Breast epithelium (tissue), 4 donors: ENCODE measurements around the gene WWC1. TPM values are rescaled to one million over a fixed set of nuclear protein-coding genes. Genes with fewer than 3 reads are reported as not detected.

Experiments
- DNase-seq, 2 donors: peaks; one replicate each; pipeline ENCODE4 v3.0.0-alpha.2; 2019; ENCODE audit warnings: low spot score in 2 of 2
- H3K27ac ChIP-seq, 2 donors: fragments of 200-600 bp; sonication (generic) in 1 of 2; one replicate each; pipeline ENCODE4 v1.5.1; 2016 to 2019; ENCODE audit warnings: mild to moderate bottlenecking in 1 of 2
- H3K27me3 ChIP-seq, 2 donors: fragments of 200-600 bp; sonication (generic) in 1 of 2; one replicate each; pipeline versions ENCODE4 v1.5.1 to v1.6.0; 2017 to 2019; ENCODE audit warnings: control low read depth in 1 of 2, mild to moderate bottlenecking in 1 of 2
- H3K36me3 ChIP-seq: fragments of 200-600 bp; one replicate; pipeline ENCODE4 v1.5.1; 2019
- H3K4me1 ChIP-seq, 2 donors: fragments of 200-600 bp; sonication (generic); one replicate each; pipeline ENCODE4 v1.5.1; 2016 to 2019; ENCODE audit warnings: control low read depth in 1 of 2
- H3K4me3 ChIP-seq, 3 donors: fragments of 200-600 bp; sonication (generic); 1 replicate in 2 of 3; 2 replicates in 1 of 3; pipeline ENCODE4 v1.5.1; 2016 to 2019; ENCODE audit warnings: mild to moderate bottlenecking in 3 of 3, moderate library complexity in 2 of 3
- H3K9me3 ChIP-seq, 2 donors: fragments of 200-600 bp; sonication (generic) in 1 of 2; one replicate each; pipeline ENCODE4 v1.5.1; 2016 to 2019; ENCODE audit warnings: control low read depth in 1 of 2
- CTCF ChIP-seq, 3 donors: fragments of 450-650 bp; IDR thresholded peaks; one replicate each; pipeline ENCODE4 v1.5.1; 2016 to 2017; ENCODE audit warnings: antibody characterized with exemption in 3 of 3, mild to moderate bottlenecking in 3 of 3, moderate library complexity in 3 of 3
- POLR2A ChIP-seq: fragments of 450-650 bp; IDR thresholded peaks from one replicate; pipeline ENCODE4 v1.6.1; 2016; ENCODE audit warnings: antibody characterized with exemption, mild to moderate bottlenecking, moderate library complexity
- POLR2AphosphoS5 ChIP-seq, 3 donors: sonication (generic); formaldehyde crosslinking; IDR thresholded peaks; one replicate each; pipeline ENCODE4 v1.6.1; 2017; ENCODE audit warnings: antibody characterized with exemption in 3 of 3
- intact Hi-C: fragments of 100-400 bp; cut with DNase I; formaldehyde crosslinking; loops from one replicate; pipeline ENCODE4 v1.15.1; 2023; ENCODE audit warnings: low total_unique reads
- total RNA-seq, 3 donors: library from RNA; depleted of rRNA; stranded (reverse); fragments of >200 nt; gene quantifications; one replicate each; pipeline ENCODE4 v1.1.0, GENCODE V29; 2016

Gene WWC1
- total RNA-seq, 3 donors from 2014 or later, result 0.96 to 59.9 (median 59.6) TPM

GRCh38 chr5:168356592-168356991 is 65.1 kb downstream of the WWC1 start:
- TF ChIP-seq POLR2A (no peak), POLR2AphosphoS5 (IDR thresholded peaks at IDR 0.05) (no peak), CTCF (IDR thresholded peaks at IDR 0.05) (no peak)
- H3K36me3 ChIP-seq, result no peaks in the 10 kb centered on the region
- no peak for DNase-seq
- H3K27me3 ChIP-seq, result no peaks in the 10 kb centered on the region
- intact Hi-C loops, result loop anchor here (10.0 kb wide), 1 partner anchor 62 kb away; the partner anchor contains the start of gene WWC1
- H3K9me3 ChIP-seq, result no peaks in the 10 kb centered on the region
- H3K4me1 ChIP-seq, result peaks cover 0 to 5% of the 10 kb centered on the region in 2 donors
- peak overlapping the region in 1 of 2 donors; percentile 42 for H3K27ac ChIP-seq
- no peak overlapping the region for H3K4me3 ChIP-seq

GRCh38 chr5:168357876-168358275 is 66.4 kb downstream of the WWC1 start:
- no peak for TF ChIP-seq CTCF (IDR thresholded peaks at IDR 0.05)
- no peak for TF ChIP-seq POLR2AphosphoS5 (IDR thresholded peaks at IDR 0.05)
- no peak for TF ChIP-seq POLR2A
- no peaks in the 10 kb centered on the region for H3K9me3 ChIP-seq
- H3K27ac ChIP-seq, result peak overlapping the region in 1 of 2 donors; percentile 12
- no peaks in the 10 kb centered on the region for H3K27me3 ChIP-seq
- no peak overlapping the region for H3K4me3 ChIP-seq
- H3K4me1 ChIP-seq, result peaks cover 0 to 5% of the 10 kb centered on the region in 2 donors
- H3K36me3 ChIP-seq, result no peaks in the 10 kb centered on the region
- intact Hi-C loops, result loop anchor here (10.0 kb wide), 1 partner anchor 63 kb away; the partner anchor contains the start of gene WWC1
- no peak for DNase-seq

GRCh38 chr5:168359820-168360460 is 68.5 kb downstream of the WWC1 start:
- Histone ChIP-seq H3K4me1 (peaks cover 0 to 10% of the 10 kb centered on the region in 2 donors), H3K9me3 (no peaks in the 10 kb centered on the region), H3K36me3 (no peaks in the 10 kb centered on the region), H3K4me3 (no peak overlapping the region), H3K27me3 (no peaks in the 10 kb centered on the region), H3K27ac (peak overlapping the region in 1 of 2 donors; percentile 36)
- intact Hi-C loops, result loop anchor here (10.0 kb wide), 1 partner anchor 65 kb away; the partner anchor contains the start of gene WWC1
- no peak for TF ChIP-seq POLR2A
- DNase-seq, result no peak

- Histone ChIP-seq H3K4me3 (no peak overlapping the region), H3K27ac (no peak overlapping the region), H3K36me3 (no peaks in the 10 kb centered on the region), H3K4me1 (peaks cover 0 to 10% of the 10 kb centered on the region in 2 donors), H3K27me3 (no peaks in the 10 kb centered on the region), H3K9me3 (no peaks in the 10 kb centered on the region)
- TF ChIP-seq POLR2AphosphoS5 (IDR thresholded peaks at IDR 0.05), result no peak
- TF ChIP-seq POLR2A, result no peak
- TF ChIP-seq CTCF (IDR thresholded peaks at IDR 0.05), result no peak
- intact Hi-C loops, result no loop called here
- no peak for DNase-seq
Measured at GRCh38 chr5:168360521-168361285, 69.3 kb downstream of the WWC1 start.

GRCh38 chr5:168362097-168362885 is 70.8 kb downstream of the WWC1 start:
- Histone ChIP-seq H3K9me3 (no peaks in the 10 kb centered on the region), H3K36me3 (no peaks in the 10 kb centered on the region), H3K4me3 (no peak overlapping the region), H3K27ac (peak overlapping the region; percentile 73 to 88), H3K4me1 (peaks cover 0 to 10% of the 10 kb centered on the region in 2 donors), H3K27me3 (no peaks in the 10 kb centered on the region)
- intact Hi-C loops, result no loop called here
- no peak for DNase-seq
- no peak for TF ChIP-seq POLR2A
- no peak for TF ChIP-seq CTCF (IDR thresholded peaks at IDR 0.05)
- no peak for TF ChIP-seq POLR2AphosphoS5 (IDR thresholded peaks at IDR 0.05)
